ENCODE results near the gene MBD2.
"Not testable (repeated sequence)": the region's sequence is repeated elsewhere in the genome, so short reads cannot be mapped to it uniquely, and the experiment has no call there.

The MBD2 gene

GRCh38 chr18:54151376-54151775 lies 73.1 kb downstream of the MBD2 start:
- no peak for DNase-seq (ENCODE audit: low read depth in 2 of 3, low spot score in 2 of 3)

- no peak for DNase-seq (ENCODE audit: low read depth in 2 of 3, low spot score in 2 of 3)
Measured at GRCh38 chr18:54150226-54150625, 74.2 kb downstream of the MBD2 start.

DNA sequence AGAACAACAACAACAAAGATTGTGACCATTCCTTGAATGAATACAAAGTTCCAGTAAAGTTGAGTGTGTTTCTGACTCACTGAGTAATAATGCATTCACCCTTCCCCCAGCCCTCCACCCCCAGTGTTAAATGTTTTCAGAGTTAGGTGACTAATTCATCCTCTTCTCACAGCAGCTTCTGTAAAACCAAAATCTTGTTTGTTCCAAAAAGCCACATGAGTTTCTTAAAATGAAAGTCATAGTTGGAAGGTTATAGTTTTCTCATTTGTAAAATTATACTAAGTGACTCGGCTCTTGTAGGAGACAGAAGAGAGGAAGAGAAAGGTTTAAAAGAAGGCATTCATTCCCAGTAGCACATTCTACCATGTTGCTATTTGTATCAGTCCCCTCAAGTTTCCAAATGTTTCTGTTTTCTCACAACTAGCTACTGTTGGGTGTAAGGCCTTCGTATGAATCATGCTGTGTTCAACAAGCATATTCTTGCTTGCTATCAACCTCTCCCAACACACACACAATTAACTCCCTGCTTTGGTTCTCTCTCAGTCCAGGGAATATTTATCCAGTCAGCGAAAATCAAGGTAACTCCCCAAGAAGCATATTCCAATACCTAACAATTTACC lies 75.3 kb downstream of the MBD2 start:
- DNase-seq (ENCODE audit: low read depth in 2 of 3, low spot score in 2 of 3) = peak in 2 of 3 experiments; percentile 16 to 27

DNA sequence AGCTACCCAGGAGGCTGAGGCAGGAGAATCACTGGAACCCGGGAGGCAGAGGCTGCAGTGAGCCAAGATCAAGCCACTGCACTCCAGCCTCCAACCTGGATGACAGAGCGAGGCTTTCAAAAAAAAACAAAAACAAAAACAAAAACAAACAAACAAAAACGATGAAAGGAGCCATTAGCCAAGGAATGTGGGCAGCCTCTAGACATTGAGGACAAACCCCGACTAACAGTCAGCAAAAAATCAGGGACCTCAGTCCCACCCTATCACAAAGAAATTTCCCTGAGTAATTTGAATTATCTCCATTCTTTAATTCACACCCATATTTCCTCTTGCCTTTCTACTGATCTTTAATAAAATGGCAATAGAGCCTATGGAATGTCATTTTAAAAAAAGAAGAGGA lies 75.8 kb downstream of the MBD2 start:
- DNase-seq (ENCODE audit: low read depth in 2 of 3, low spot score in 2 of 3) = no peak

- DNase-seq (ENCODE audit: low read depth in 2 of 3, low spot score in 2 of 3) = no peak
Measured at GRCh38 chr18:54148151-54148550, 76.3 kb downstream of the MBD2 start.

- no peak for DNase-seq (ENCODE audit: low read depth in 2 of 3, low spot score in 2 of 3)
Measured at GRCh38 chr18:54147439-54147838, 77.0 kb downstream of the MBD2 start.

- no peak for DNase-seq (ENCODE audit: low read depth in 2 of 3, low spot score in 2 of 3)
Measured at GRCh38 chr18:54141041-54141608, 83.3 kb downstream of the MBD2 start.

DNA sequence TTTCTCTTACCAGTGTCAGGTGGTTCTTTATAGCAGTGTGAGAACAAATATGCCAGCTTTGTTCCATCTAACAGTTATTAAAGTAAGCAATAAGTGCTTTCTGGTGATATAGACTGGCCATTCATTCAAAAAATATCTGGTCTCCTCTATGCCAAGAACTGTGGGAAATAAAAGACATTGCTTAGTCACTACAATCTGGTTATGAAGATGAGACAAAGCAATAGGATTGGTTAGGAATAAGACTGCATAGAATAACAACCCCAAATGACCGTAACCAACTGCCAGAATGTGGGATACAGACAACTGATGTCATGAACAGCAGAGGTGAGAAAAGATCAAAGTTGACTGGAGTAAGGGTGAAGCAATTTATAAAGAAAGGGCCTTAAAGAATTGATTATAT lies 83.8 kb downstream of the MBD2 start:
- DNase-seq (ENCODE audit: low read depth in 2 of 3, low spot score in 2 of 3) = no peak

DNA sequence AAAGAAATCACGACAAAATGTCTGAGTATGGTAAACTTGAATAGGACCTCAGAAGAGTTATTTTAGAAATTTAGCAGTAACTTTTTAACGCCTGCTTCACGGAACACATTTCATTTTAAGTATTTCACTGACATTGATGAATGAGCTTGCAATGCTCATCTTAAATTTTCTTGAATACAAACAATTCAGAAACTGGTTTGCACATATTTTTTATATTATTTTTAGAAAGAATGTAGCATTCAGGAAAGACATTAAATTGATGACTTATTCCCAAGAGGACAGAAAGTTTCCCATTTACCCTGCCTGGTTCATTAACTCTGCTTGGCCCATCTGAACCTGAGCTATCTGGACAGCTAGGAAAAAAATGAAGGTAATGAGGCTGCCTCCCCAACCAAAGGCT lies 89.3 kb downstream of the MBD2 start:
- no peak for DNase-seq (ENCODE audit: low read depth in 2 of 3, low spot score in 2 of 3)

DNA sequence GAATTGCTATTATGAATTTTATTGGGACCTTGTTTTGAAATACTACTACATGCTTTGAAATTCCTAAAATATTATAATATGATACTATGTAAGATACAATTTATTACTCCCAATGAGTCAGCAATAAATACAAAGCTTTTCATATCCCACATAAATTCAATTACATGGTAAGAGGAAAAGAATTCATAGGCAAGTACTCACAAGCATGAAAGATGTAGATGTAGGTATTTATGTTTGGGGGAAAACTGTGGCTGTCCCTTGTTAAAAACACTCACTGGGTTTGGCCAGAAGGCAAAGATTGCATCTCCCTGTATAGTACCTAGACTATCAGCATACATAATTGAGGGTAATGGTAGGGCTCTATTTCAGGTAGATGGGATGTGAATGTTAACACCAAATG lies 90.4 kb downstream of the MBD2 start:
- DNase-seq (ENCODE audit: low read depth in 2 of 3, low spot score in 2 of 3) = no peak

DNA sequence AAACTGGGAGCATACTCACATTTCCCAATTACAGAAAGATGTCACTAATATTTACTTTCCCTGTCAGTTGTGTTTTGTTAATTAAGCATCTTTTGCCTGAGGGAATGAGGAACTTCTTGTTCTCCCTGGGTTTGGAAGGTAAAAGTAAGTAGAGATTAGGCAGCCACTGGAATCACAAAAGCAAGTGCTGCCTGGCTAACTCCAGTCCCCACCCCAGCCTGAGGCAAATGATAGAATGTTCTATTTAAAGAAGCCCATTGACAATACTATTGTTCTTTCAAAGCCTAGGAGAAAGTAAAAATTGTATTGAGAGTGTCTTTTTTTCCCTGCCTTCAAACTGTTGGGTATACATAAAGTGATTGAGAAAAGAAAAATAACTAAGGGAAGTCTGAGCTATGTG lies 93.8 kb downstream of the MBD2 start:
- no peak for DNase-seq (ENCODE audit: low read depth in 2 of 3, low spot score in 2 of 3)

DNA sequence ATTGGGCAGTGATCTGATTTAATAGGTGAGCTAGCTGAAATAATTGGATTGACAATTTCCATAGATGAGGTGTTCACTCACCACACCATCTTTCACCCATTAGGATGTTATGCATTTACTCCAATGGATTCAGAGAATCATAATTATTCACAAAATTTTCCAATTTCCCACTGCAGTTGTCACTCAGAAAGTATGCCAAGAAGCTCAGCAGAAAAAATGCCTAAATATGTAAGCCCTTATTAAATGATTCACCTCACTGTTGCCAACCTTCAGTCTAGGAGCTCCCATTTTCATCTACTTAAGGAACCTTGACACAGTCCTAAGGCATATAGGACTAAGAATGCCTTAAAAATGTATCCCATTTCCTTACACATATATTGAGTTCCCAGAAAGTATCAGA lies 94.3 kb downstream of the MBD2 start:
- no peak for DNase-seq (ENCODE audit: low read depth in 2 of 3, low spot score in 2 of 3)

DNA sequence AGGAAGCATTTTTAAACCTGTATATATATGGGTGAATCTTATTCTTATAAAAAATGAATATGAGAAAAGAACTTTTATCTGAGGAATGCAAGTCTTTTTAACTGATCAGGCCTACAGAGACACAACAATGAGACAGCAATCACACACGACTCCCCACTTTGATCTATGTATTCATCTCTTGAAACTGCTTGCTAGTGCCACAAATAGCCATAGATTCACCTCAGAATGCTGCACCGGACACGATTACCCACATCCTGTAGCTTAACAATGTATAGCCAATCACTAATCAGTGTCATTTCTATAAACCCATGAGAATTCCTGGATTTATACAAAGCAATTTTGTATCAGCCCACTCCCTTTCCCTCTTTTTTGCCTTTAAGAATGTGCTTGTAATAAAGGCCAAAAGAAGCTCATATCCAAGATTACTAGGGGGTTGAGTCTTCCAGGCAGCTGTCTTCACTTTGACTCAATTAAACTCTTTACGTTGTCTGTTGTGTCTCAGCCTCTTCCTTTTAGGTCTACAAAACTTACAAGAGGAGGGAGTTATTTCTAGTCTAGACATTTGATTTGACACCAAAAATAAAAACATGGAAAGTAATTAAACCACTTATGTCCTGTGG lies 94.9 kb downstream of the MBD2 start:
- no peak for DNase-seq (ENCODE audit: low read depth in 2 of 3, low spot score in 2 of 3)

DNA sequence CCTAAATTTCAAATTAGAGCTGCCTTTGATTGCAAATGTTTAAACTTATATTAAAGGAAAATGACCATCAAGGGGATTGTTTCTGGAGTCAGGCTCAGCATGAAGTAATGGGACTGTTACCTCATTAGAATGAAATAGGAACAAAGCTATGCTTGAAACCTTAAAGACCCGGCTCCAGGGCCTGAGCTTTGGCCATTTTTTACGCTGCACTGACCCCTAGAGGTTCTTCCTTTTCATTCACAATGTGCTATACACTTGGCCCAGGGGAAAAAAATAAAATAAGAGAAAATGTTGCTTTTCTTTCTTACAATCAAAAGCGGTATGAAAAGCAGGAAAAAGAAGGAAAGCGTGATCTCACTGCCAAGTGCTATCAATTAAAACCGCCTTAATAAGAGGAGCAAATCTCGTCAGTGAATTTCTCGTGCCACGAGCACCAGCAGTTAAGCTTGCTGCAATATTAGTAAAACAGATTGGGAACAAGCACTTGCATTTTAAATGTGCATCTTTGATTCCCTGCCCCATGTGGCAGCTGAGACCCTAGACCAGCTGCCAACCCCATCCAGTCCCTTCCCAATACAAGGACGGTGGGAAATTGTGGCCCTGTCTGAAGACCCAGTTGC lies 96.6 kb downstream of the MBD2 start:
- no peak for DNase-seq (ENCODE audit: low read depth in 2 of 3, low spot score in 2 of 3)

GRCh38 chr18:54125429-54125828 lies 99.0 kb downstream of the MBD2 start:
- no peak for DNase-seq (ENCODE audit: low read depth in 2 of 3, low spot score in 2 of 3)

- DNase-seq (ENCODE audit: low read depth in 2 of 3, low spot score in 2 of 3) = not testable (repeated sequence)
Measured at GRCh38 chr18:54123720-54124440, 100.6 kb downstream of the MBD2 start.

- DNase-seq (ENCODE audit: low read depth in 2 of 3, low spot score in 2 of 3) = peak in 1 of 3 experiments; percentile 3
Measured at GRCh38 chr18:54119524-54120019, 104.9 kb downstream of the MBD2 start.

DNA sequence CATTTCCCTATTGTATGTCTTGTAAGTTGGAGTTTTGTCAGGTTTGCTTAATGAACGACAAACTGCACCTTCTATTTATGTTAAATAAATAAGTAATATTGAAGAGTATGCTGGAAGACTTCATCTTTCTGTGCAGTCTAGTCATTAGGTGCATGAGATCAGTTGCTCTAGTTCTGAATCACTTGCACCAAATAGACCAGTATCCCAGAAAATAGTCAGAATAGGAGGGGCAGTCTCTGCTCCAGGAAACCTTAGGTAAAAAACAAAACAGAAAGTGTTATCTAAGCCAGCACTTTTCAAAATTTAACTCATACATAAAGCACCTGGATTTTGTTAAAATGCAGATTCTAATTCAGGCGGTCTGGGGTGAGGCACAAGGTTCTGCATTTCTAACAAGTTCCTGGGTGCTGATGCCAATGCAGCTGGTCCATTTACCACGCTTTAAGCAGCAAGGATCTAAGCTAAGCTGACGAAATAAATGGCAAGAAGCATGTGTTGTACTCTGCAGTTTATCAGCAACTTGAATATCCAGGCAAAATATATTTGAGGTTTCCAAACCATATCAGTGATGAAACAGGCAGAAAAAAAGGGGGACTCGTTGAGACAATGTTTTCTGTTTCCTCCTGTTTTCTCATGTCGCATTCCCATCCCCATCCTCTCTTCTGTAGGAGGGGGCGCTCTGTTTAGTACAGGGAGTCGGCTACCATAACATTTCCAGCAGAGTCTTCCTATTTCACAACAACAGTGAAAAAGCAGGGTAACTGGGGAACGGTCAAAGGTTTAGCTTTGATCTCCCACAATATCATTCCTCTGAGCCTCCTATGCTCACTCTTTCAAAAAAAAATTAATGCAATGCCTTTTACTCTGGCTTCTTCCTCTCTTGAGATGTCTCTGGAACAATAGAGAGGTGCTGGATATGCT lies 106.4 kb downstream of the MBD2 start:
- no peak for DNase-seq (ENCODE audit: low read depth in 2 of 3, low spot score in 2 of 3)

- DNase-seq (ENCODE audit: low read depth in 2 of 3, low spot score in 2 of 3) = no peak
Measured at GRCh38 chr18:54116541-54117257, 107.8 kb downstream of the MBD2 start.

- DNase-seq (ENCODE audit: low read depth in 2 of 3, low spot score in 2 of 3) = no peak
Measured at GRCh38 chr18:54112356-54112755, 112.1 kb downstream of the MBD2 start.
